Fibroblast of mammary gland (primary cell): Measurements from ENCODE around the gene IFT122.

Source experiments
- DNase-seq: peaks from one replicate; pipeline ENCODE4 v3.0.0-alpha.2; 2010; ENCODE audit warnings: low read depth
- H3K4me3 ChIP-seq: 2 replicates; pipeline ENCODE4 v1.5.1; 2011; ENCODE audit warnings: low read depth, mild to moderate bottlenecking, low read length, moderate library complexity; ENCODE audit not compliant: control insufficient read depth
- CTCF ChIP-seq: conservative IDR thresholded peaks from 2 replicates; pipeline ENCODE4 v1.5.1; 2011; ENCODE audit warnings: low read depth, low read length, inconsistent platforms; ENCODE audit not compliant: control insufficient read depth, insufficient read depth

IFT122 gene

DNA sequence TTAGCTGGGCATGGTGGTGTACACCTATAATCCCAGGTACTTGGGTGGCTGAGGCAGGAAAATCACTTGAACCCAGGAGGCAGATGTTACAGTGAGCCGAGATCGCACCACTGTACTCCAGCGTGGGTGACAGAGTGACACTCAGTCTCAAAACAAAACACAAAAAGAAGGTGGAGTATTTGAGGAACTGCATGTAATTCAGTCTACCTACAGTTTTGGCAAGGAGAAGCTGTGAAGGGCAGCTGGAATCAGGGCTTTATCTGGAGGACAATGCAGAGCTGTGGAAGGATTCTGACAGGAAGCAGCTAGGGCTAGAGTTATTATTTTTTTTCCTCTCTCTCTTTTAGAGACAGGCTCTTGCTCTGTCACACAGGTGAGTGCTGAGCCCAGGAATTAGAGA lies 109.8 kb downstream of the IFT122 start:
- no peak for DNase-seq
- no peak overlapping the region for H3K4me3 ChIP-seq
- TF ChIP-seq CTCF: no peak

GRCh38 chr3:129552287-129553050 lies 112.4 kb downstream of the IFT122 start:
- DNase-seq: no peak
- TF ChIP-seq CTCF: no peak
- no peak overlapping the region for H3K4me3 ChIP-seq

- no peak for TF ChIP-seq CTCF
- no peak for DNase-seq
- H3K4me3 ChIP-seq: no peak overlapping the region
Measured at GRCh38 chr3:129553171-129553570, 113.1 kb downstream of the IFT122 start.

DNA sequence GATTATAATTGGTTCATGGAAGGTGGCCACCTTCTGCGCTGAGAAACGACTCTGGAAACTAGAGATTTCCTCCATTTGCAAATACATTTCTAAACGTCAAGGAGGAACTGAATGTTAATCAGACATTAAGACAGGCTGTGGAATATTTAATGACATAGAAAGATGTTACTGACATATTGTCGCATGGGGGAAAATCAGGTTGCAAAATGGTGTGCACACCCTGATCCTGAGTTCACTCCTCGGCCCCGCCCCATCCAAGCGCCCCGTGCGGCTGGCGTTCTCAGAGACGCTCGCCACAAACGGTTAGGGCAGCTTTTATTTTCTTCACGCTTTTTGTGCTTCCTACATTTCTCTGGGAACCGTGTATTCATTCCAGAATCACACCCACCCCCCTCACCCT lies 113.7 kb downstream of the IFT122 start:
- TF ChIP-seq CTCF: no peak

DNA sequence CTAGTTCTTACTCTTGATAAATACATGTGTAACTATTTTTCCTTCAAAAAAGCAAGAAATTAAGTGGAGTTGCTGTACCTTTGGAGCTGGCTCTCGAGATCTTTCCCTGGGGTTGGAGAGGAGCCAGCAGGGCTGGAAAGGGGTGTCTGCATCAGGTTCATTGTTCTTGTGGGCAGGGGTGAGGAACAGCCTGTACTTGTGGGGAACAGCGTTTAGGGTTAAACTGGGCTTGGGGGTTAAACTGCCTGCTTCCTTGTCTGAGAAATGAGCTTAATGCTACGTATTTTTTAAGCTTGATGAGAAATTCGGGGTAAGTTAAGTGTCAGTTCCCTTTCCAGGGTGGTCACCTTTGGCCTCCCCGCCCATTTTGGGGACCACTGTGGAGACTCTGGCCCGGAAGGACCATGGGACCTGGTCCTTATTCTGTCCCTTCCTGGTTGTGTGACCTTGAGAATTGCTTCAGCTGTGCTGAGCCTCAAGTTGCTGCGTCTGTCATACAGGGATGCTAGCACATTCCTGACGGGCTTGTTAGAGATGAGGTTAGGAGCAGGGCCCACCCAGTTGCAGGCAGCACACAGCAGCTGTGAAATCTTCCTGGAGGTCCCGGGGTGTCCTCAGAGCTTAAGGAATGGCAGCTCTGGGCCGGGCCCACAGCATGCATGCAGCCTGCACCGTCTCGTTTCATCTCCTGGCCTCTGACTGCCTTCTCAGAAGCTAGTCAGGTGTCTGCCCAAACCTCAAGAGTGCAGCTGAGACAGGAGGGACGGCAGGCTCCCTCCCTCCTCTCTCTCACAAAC lies 114.5 kb downstream of the IFT122 start:
- no peak overlapping the region for H3K4me3 ChIP-seq
- no peak for TF ChIP-seq CTCF
- DNase-seq: no peak

More for the DNA sequence above, 113.7 kb downstream of the IFT122 start:
- no peak overlapping the region for H3K4me3 ChIP-seq
- DNase-seq: no peak

GRCh38 chr3:129555153-129555550 lies 115.1 kb downstream of the IFT122 start:
- H3K4me3 ChIP-seq: no peak overlapping the region
- DNase-seq: no peak
- TF ChIP-seq CTCF: no peak
